Inflammatory macrophage treated with lipopolysaccharide for 1 hour (primary cell): Measurements from ENCODE around the gene ASB6.
"Not testable (repeated sequence)": the region's sequence is repeated elsewhere in the genome, so short reads cannot be mapped to it uniquely, and the experiment has no call there.

Source experiments
- DNase-seq, 2 donors: peaks; one replicate each; pipeline ENCODE4 v3.0.0-alpha.2; 2020 to 2022

The ASB6 gene

GRCh38 chr9:129604056-129604765 is 37.7 kb downstream of the ASB6 start:
- no peak for DNase-seq

GRCh38 chr9:129602598-129603415 is 39.1 kb downstream of the ASB6 start:
- no peak for DNase-seq

DNA sequence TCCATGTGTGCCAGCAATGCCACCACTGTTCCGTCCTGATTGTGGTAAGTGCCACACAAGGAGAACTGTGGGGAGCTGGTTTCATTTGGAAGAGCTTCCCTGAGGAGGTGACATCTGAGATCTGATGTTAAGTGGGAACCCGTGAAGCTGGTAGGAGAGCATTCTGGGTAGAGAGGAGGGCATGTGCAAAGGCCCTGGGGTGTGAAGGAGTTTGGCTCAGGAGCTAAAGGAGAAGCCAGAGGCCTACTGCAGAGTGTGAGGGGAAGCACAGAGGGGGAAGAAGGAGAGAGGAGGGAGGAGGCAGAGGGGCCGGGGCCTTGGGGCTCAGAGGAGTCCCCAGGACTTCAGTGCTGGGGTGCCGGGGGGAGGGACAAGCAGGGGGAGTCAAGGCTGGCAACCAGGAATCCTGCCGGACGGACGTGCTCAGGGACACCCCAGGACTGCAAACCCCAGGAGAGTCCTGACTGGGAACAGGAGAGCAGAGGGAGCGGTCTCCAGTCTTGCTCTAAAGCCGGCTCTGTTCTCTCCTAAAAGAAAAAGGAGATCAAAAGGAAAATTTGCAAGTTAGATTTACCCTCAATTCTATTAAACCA is 40.8 kb downstream of the ASB6 start:
- no peak for DNase-seq

DNA sequence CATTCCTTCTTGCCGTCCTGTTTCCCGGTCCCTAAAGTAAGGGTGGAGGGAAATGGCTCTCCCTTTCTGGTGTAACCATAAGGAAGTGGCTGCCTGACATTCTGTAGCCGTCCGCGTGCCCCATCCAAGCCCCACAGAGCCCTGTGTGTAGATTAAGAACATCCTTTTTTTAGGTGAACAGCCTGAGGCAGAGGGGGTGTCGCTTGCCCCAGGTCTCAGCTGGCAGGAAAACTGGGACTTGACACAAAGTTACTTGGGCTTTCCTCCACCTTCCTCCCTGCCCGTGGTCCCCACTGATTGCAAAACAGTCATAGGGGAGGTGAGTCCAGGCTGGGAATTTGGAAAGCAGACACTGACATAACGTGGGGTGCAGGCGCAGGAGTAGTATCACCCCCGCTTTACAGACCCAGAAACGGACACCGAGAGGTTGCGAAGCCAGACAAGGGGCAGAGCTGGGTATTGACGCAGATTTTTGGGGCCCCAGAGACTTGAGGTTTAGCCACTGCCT is 43.8 kb downstream of the ASB6 start:
- DNase-seq = no peak

DNA sequence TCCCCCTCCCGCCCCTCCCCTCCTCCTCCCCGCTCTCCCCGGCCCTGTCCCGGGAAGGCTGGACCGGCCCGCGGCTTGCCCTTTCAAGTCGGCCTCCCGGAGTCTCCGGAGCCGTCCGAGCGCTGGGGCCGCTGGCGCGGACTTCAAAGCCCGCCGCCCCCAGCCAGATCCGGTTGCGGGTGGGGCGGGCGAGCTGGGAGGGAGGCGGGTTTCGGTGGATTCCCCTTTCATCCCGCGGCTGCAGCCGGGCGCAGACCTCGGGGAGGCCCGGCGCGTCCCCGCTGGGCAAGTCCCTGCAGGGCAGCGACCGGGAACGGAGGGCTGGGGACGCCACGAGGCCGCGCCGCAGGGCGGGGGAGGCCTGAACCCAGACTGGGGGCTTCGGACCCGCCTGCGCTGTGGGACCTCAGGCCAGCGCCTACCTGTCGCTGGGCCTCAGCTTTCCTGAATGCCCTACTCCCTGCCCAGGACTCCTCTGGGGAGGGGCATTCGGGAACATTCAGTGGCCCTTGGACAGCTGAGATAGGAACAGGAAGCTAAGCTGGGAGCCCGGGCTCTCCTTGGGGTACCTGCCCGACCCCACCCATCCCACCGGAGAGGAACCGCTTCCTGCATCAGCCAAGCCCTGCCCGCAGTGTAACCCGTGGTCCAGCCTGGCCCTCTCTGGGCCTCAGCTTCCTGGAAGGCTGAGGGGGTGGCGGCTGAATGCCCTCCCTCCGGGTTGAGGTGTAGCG is 44.4 kb downstream of the ASB6 start:
- DNase-seq = peak; percentile 37 to 57

DNA sequence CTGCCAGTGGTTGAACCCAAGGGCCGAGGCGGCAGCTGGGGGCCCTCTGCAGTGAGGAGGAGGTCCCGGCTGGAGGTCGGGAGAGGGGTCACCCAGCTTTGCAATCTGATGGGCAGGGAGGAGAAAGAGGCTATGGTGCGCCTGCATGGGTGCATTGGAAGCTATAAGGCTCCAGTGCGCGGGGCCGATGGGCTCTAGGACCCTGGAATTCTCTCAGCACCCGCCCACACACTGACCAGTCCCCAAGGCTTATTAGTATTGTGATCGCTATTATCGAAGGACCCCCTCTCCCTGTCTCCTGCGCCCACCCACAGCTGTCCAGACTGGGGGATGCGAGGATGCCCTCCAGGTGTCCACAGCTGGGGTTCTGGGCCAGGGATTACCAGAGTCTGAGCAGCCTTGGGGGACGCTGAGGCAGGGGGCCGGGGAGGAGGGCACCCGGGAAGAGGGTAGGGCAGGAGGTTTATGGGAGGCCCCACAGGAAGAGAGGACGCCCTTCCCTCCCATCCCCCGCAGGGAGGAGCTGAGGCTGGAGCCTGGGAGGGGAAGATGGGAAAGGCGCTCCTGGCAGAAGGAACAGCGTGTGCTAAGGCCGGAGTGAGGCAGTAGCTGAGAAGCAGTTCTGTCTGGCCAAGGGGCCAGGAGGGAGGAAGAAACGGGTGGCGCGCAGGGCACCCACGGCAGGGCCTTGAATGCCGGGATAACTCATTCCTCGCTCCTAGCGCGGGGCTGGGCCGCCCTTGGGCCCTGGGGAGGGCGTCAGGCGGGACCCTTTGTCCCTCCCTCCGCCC is 45.2 kb downstream of the ASB6 start:
- DNase-seq = no peak

GRCh38 chr9:129595903-129596540 is 45.9 kb downstream of the ASB6 start:
- DNase-seq = peak; percentile 79 to 86

- peak; percentile 34 to 50 for DNase-seq
Observed at GRCh38 chr9:129595311-129595741, 46.6 kb downstream of the ASB6 start.

DNA sequence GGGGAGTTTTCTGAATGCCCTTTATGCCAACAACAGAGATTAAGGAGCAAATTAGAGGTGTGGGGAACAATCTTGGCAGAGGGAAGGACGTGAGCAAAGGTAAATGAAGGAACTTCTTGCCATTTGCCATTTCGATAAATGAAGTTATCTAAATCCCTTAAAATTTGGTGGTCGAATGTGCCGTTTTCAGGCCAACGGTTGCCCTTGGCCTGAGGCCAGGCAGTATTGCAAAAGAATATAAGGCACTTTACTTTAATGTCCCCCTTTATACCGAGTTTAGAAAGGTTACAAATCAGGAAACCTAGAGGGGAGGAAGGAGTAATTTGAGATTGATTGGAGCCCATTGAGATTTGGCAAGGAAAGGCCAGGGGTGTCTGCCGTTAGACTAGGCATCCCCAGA is 47.3 kb downstream of the ASB6 start:
- no peak for DNase-seq

- DNase-seq = not testable (repeated sequence)
Observed at GRCh38 chr9:129592790-129593189, 49.2 kb downstream of the ASB6 start.

- no peak for DNase-seq
Observed at GRCh38 chr9:129591916-129592315, 50.0 kb downstream of the ASB6 start.

- no peak for DNase-seq
Observed at GRCh38 chr9:129590466-129590865, 51.5 kb downstream of the ASB6 start.

GRCh38 chr9:129587487-129588262 is 54.3 kb downstream of the ASB6 start:
- no peak for DNase-seq

DNA sequence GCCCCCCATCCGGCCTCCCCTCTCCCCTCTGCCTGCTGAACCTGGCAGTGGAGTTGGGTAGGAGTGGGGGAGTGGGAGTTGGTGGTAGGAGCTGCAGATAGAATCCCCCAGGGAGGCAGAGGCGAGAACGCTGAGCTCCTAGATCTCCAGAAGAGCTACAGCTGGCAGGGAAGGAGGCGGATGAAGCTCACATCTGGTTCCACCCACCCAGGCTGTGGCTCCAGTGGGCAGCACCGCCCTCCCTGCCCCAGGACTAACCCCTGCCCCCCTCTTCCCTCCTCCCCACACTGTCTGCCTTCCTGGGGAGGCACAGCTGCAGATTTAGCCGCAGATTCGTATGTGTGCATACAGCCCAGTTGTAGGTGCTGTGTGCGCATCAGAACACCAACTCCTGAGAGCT is 55.3 kb downstream of the ASB6 start:
- no peak for DNase-seq

DNA sequence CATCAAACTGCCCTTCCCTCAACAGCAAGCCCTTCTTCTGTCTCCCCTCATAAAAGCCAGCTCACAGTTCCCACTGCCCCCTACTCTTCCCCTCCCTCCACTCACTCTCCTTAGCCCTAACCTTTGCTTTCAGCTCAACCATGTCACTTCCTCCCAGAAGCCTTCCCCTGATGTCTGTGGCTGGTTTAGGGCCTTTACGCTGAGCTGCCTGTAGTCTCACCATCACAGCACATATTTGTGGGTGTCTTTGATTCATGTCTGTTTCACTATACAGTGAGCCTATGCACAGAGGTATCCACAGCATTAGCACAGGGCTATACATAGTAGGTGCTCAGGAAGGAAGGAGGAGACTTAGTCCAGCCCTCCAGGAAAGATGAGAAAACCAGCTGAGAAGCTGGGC is 55.7 kb downstream of the ASB6 start:
- DNase-seq = no peak

DNA sequence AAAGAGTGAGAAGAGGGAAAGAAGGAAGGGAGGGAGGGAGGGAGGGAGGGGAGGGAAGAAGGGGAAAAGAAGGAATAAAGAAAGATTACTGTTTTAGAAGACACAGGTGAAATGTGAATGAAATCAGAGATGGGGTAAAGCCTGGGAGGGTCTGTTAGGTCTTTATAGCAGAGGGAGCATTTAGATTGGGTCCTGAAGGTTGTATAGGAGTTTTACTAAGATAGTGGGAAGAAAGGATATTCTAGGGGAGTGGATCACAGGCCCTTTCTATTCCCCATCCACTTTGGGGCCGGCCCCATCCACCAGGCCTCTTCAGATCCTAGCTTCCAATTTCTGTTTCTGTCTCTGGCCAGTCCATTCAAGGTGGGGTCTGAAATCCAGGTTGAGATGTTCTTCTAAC is 56.6 kb downstream of the ASB6 start:
- no peak for DNase-seq
